Mesenchymal stem cell (in vitro differentiated cells and primary cell): ENCODE results near the gene TPM1.

Experiments
- DNase-seq: peaks from one replicate; pipeline ENCODE4 v3.0.0-alpha.2; 2013
- H2AFZ ChIP-seq: one replicate; pipeline ENCODE4 v1.6.1; 2013; ENCODE audit warnings: low read depth, mild to moderate bottlenecking, control low read depth, inconsistent platforms, low read length, moderate library complexity
- H2AK5ac ChIP-seq: 2 replicates; pipeline ENCODE4 v1.6.1; 2013; ENCODE audit warnings: low read length, moderate library complexity, mild to moderate bottlenecking, inconsistent platforms; ENCODE audit not compliant: severe bottlenecking
- H2BK120ac ChIP-seq: one replicate; pipeline ENCODE4 v1.6.1; 2013; ENCODE audit warnings: low read depth, mild to moderate bottlenecking, inconsistent platforms, low read length, moderate library complexity
- H2BK12ac ChIP-seq, 2 experiments: one replicate each; pipeline ENCODE4 v1.6.1; 2013; ENCODE audit warnings: inconsistent platforms in 2 of 2, low read length in 2 of 2, mild to moderate bottlenecking in 2 of 2, moderate library complexity in 2 of 2, control low read depth in 1 of 2
- H2BK15ac ChIP-seq: one replicate; pipeline ENCODE4 v1.6.1; 2013; ENCODE audit warnings: mild to moderate bottlenecking, low read depth, inconsistent platforms; ENCODE audit not compliant: poor library complexity, severe bottlenecking
- H2BK5ac ChIP-seq: 2 replicates; pipeline ENCODE4 v1.6.1; 2013; ENCODE audit warnings: low read depth, mild to moderate bottlenecking, low read length, control low read depth, inconsistent platforms; ENCODE audit not compliant: poor library complexity, severe bottlenecking
- H3K14ac ChIP-seq, 2 experiments: one replicate each; pipeline ENCODE4 v1.6.1; 2013; ENCODE audit warnings: inconsistent platforms in 2 of 2, low read length in 2 of 2, control low read depth in 1 of 2, mild to moderate bottlenecking in 1 of 2, moderate library complexity in 1 of 2
- H3K18ac ChIP-seq, 2 experiments: one replicate each; pipeline ENCODE4 v1.6.1; 2013; ENCODE audit warnings: inconsistent platforms in 2 of 2, low read length in 2 of 2, control low read depth in 1 of 2, low read depth in 1 of 2, mild to moderate bottlenecking in 1 of 2
- H3K23ac ChIP-seq, 2 experiments: one replicate each; pipeline ENCODE4 v1.6.1; 2013; ENCODE audit warnings: inconsistent platforms in 2 of 2, low read length in 2 of 2, mild to moderate bottlenecking in 2 of 2, moderate library complexity in 2 of 2, control low read depth in 1 of 2
- H3K27ac ChIP-seq: 2 replicates; pipeline ENCODE4 v1.5.1; 2013; ENCODE audit warnings: mild to moderate bottlenecking, moderate library complexity, low read length, control low read depth, inconsistent platforms; ENCODE audit not compliant: poor library complexity, severe bottlenecking
- H3K27me3 ChIP-seq, 2 experiments: 2 replicates each; pipeline versions ENCODE4 v1.6.1 to v1.7.0; 2013; ENCODE audit warnings: low read length in 2 of 2, mild to moderate bottlenecking in 2 of 2, moderate library complexity in 2 of 2, control low read depth in 1 of 2, inconsistent platforms in 1 of 2; ENCODE audit not compliant: control insufficient read depth in 1 of 2, insufficient read depth in 1 of 2
- H3K36me3 ChIP-seq, 2 experiments: 2 replicates each; pipeline versions ENCODE4 v1.6.1 to v1.7.0; 2013; ENCODE audit warnings: low read length in 2 of 2, control low read depth in 1 of 2, inconsistent platforms in 1 of 2, low read depth in 1 of 2, mild to moderate bottlenecking in 1 of 2; ENCODE audit not compliant: insufficient read depth in 2 of 2, control insufficient read depth in 1 of 2
- H3K4ac ChIP-seq, 2 experiments: one replicate each; pipeline ENCODE4 v1.6.1; 2013; ENCODE audit warnings: inconsistent platforms in 2 of 2, low read length in 2 of 2, mild to moderate bottlenecking in 2 of 2, moderate library complexity in 2 of 2, control low read depth in 1 of 2, low read depth in 1 of 2
- H3K4me1 ChIP-seq: 2 replicates; pipeline ENCODE4 v1.6.1; 2013; ENCODE audit warnings: low read depth, low read length, control low read depth; ENCODE audit not compliant: control insufficient read depth, insufficient read depth
- H3K4me2 ChIP-seq: 2 replicates; pipeline ENCODE4 v1.6.1; 2013; ENCODE audit warnings: low read length, mild to moderate bottlenecking, inconsistent platforms; ENCODE audit not compliant: poor library complexity, severe bottlenecking
- H3K4me3 ChIP-seq, 2 experiments: 2 replicates each; pipeline versions ENCODE4 v1.5.1 to v1.7.0; 2013; ENCODE audit warnings: low read length in 2 of 2, mild to moderate bottlenecking in 2 of 2, control low read depth in 1 of 2, low read depth in 1 of 2; ENCODE audit not compliant: insufficient read depth in 1 of 2
- H3K79me1 ChIP-seq: replicated peaks from 2 replicates; pipeline ENCODE4 v1.6.1; 2013; ENCODE audit warnings: mild to moderate bottlenecking, control low read depth, low read length, inconsistent platforms; ENCODE audit not compliant: poor library complexity, severe bottlenecking
- H3K9ac ChIP-seq: 2 replicates; pipeline ENCODE4 v1.7.0; 2013; ENCODE audit warnings: mild to moderate bottlenecking, low read length, moderate library complexity
- H3K9me3 ChIP-seq: 2 replicates; pipeline ENCODE4 v1.7.0; 2013; ENCODE audit warnings: mild to moderate bottlenecking, low read length; ENCODE audit not compliant: control insufficient read depth
- H4K8ac ChIP-seq: one replicate; pipeline ENCODE4 v1.6.1; 2013; ENCODE audit warnings: inconsistent platforms, mild to moderate bottlenecking, low read length, moderate library complexity
- H4K91ac ChIP-seq: one replicate; pipeline ENCODE4 v1.6.1; 2013; ENCODE audit warnings: mild to moderate bottlenecking, low read length, inconsistent platforms
- WGBS: methylation state at CpG from one replicate; pipeline ENCODE4 v1.1.7; 2013; ENCODE audit warnings: mixed read lengths; 5-methylcytosine and 5-hydroxymethylcytosine counted together

TPM1 gene

DNA sequence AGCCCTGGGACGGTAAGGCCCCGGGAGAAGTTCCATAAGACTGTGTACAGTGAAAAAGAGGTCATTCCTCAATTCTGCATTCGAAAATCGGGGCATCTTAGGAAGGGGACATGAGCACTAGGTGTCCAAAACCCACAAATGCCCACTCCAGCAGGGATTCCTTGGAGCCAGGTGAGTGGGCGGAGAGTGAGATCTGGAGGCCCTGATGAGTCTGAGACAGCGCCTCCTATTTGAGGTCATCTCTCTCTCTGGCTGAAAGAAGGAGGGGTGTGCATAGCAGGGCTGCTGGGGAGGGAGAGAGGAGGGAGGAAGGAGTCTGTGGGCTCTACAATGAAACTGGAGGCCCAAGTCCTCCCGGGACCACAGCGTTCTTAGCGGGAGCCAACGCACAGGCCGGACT, 41.0 kb downstream of the TPM1 start:
- no peak overlapping the region for H3K23ac ChIP-seq
- H3K9me3 ChIP-seq: no peaks in the 10 kb centered on the region
- no peak overlapping the region for H4K8ac ChIP-seq
- H2BK15ac ChIP-seq: no peak overlapping the region
- DNase-seq: no peak
- no peak overlapping the region for H2BK5ac ChIP-seq
- H3K36me3 ChIP-seq: no peaks in the 10 kb centered on the region
- H4K91ac ChIP-seq: no peak overlapping the region
- no peak overlapping the region for H2BK120ac ChIP-seq
- H3K9ac ChIP-seq: no peak overlapping the region
- WGBS: 96% methylated on average over 10 of the region's 11 CpGs
- H2BK12ac ChIP-seq: peak overlapping the region; percentile 20 to 34
- no peaks in the 10 kb centered on the region for H3K27me3 ChIP-seq
- H3K4me2 ChIP-seq: no peak overlapping the region
- H3K14ac ChIP-seq: no peak overlapping the region
- no peaks in the 10 kb centered on the region for H3K79me1 ChIP-seq
- no peak overlapping the region for H3K4ac ChIP-seq
- H3K4me1 ChIP-seq: peaks cover 7% of the 10 kb centered on the region
- H2AFZ ChIP-seq: no peak overlapping the region
- no peak overlapping the region for H3K18ac ChIP-seq
- no peak overlapping the region for H3K4me3 ChIP-seq
- no peak overlapping the region for H2AK5ac ChIP-seq
- H3K27ac ChIP-seq: no peak overlapping the region

- Histone ChIP-seq H3K9ac (no peak overlapping the region), H2AK5ac (no peak overlapping the region), H3K9me3 (no peaks in the 10 kb centered on the region), H3K4me2 (no peak overlapping the region), H3K4me3 (no peak overlapping the region), H3K36me3 (no peaks in the 10 kb centered on the region), H2AFZ (no peak overlapping the region), H3K4ac (no peak overlapping the region), H4K91ac (no peak overlapping the region), H3K4me1 (peaks cover 17% of the 10 kb centered on the region), H3K27ac (no peak overlapping the region), H3K18ac (no peak overlapping the region), H2BK12ac (no peak overlapping the region), H2BK15ac (no peak overlapping the region), H3K79me1 (no peaks in the 10 kb centered on the region), H2BK5ac (no peak overlapping the region), H3K27me3 (no peaks in the 10 kb centered on the region), H4K8ac (no peak overlapping the region), H3K14ac (no peak overlapping the region), H3K23ac (no peak overlapping the region), H2BK120ac (no peak overlapping the region)
- no peak for DNase-seq
- WGBS: 100% methylated on average over 1 of the region's 1 CpG
Observed at GRCh38 chr15:63084806-63085205, 42.3 kb downstream of the TPM1 start.

- Histone ChIP-seq H3K9me3 (no peaks in the 10 kb centered on the region), H3K4ac (no peak overlapping the region), H2BK15ac (no peak overlapping the region), H3K4me2 (no peak overlapping the region), H2BK5ac (no peak overlapping the region), H3K79me1 (no peaks in the 10 kb centered on the region), H4K8ac (no peak overlapping the region), H3K14ac (no peak overlapping the region), H3K9ac (no peak overlapping the region), H3K27ac (no peak overlapping the region), H3K27me3 (no peaks in the 10 kb centered on the region), H3K4me3 (no peak overlapping the region), H2AFZ (no peak overlapping the region), H3K36me3 (no peaks in the 10 kb centered on the region), H2AK5ac (no peak overlapping the region), H3K23ac (no peak overlapping the region), H3K4me1 (peaks cover 12% of the 10 kb centered on the region), H2BK120ac (no peak overlapping the region), H4K91ac (no peak overlapping the region), H2BK12ac (no peak overlapping the region), H3K18ac (no peak overlapping the region)
- WGBS: 98% methylated on average over 3 of the region's 4 CpGs
- no peak for DNase-seq
Observed at GRCh38 chr15:63085289-63085688, 42.7 kb downstream of the TPM1 start.

DNA sequence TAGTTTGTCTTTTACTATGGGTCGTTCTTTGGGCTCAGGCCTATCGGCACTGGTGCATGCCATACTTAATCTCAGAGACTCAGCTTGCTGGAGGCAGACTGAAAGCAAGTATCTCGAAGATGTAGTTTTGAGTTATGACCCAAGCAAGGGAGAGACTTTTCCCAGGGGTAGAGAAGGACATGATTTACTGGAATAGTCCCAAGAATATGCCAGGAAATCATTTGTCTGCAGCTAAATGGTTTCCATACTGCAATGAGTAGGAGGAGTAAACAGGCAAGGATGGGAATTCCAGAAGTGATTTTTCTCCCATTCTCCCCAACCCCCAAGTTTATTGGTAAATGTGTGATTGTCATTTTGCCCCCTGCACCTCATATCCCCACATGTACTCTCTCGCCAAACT, 43.7 kb downstream of the TPM1 start:
- Histone ChIP-seq H2AK5ac (no peak overlapping the region), H2AFZ (no peak overlapping the region)
- WGBS: 67% methylated on average over 4 of the region's 4 CpGs

More for the DNA sequence above, 43.7 kb downstream of the TPM1 start:
- no peaks in the 10 kb centered on the region for H3K27me3 ChIP-seq
- H3K9me3 ChIP-seq: no peaks in the 10 kb centered on the region
- H3K36me3 ChIP-seq: no peaks in the 10 kb centered on the region
- no peak overlapping the region for H4K91ac ChIP-seq
- H2BK5ac ChIP-seq: no peak overlapping the region
- no peak overlapping the region for H3K23ac ChIP-seq
- H2BK15ac ChIP-seq: no peak overlapping the region
- H3K9ac ChIP-seq: no peak overlapping the region
- no peak overlapping the region for H3K14ac ChIP-seq
- peaks cover 12% of the 10 kb centered on the region for H3K4me1 ChIP-seq
- no peak overlapping the region for H3K27ac ChIP-seq
- no peak overlapping the region for H3K4me2 ChIP-seq
- peak overlapping the region in 1 of 2 experiments; percentile 23 for H3K18ac ChIP-seq
- no peaks in the 10 kb centered on the region for H3K79me1 ChIP-seq
- no peak overlapping the region for H4K8ac ChIP-seq
- no peak overlapping the region for H2BK12ac ChIP-seq
- DNase-seq: peak; percentile 54
- peak overlapping the region; percentile 27 for H2BK120ac ChIP-seq
- H3K4ac ChIP-seq: no peak overlapping the region
- H3K4me3 ChIP-seq: no peak overlapping the region
